Right ventricle myocardium inferior (tissue), 1 donor: Measurements from ENCODE around the gene PRXL2B. TPM values are rescaled to one million over a fixed set of nuclear protein-coding genes. Genes with fewer than 3 reads are reported as not detected.
A peak's percentile ranks its signal among the peaks of the same experiment; 100 is the strongest.

Experiments used
- ATAC-seq: fragments of 200-7000 bp; cut with Tn5 transposase; one replicate; pipeline ENCODE4 v1.9.1; 2020; ENCODE audit warnings: mild to moderate bottlenecking, moderate library complexity
- DNase-seq: peaks from one replicate; pipeline ENCODE4 v3.0.0; 2021; ENCODE audit errors: missing footprints
- intact Hi-C: fragments of 100-400 bp; cut with DNase I; formaldehyde crosslinking; loops from one replicate; pipeline ENCODE4 v1.11.0; 2022
- total RNA-seq: library from RNA; stranded (reverse); fragmentation: NEBNext Ultra II Directional; extraction: Animal tissue kit (Norgen Biotek cat#: 25700); gene quantifications from one replicate; pipeline ENCODE4 v1.2.1, GENCODE V29; 2021
- donor health status: DM: no; HTN: yes; CAD: no; lungs with severe emphysema.

PRXL2B gene
- total RNA-seq, 1 donor from 2014 or later = 12.2 TPM

- peak; percentile 50 for DNase-seq
- intact Hi-C loops = no loop called here
- no peak for ATAC-seq
Measured at GRCh38 chr1:2591581-2592261, 5.1 kb downstream of the PRXL2B start.

GRCh38 chr1:2592672-2593071 lies 6.1 kb downstream of the PRXL2B start:
- DNase-seq (peak; percentile 16), ATAC-seq (no peak)
- intact Hi-C loops = no loop called here

DNA sequence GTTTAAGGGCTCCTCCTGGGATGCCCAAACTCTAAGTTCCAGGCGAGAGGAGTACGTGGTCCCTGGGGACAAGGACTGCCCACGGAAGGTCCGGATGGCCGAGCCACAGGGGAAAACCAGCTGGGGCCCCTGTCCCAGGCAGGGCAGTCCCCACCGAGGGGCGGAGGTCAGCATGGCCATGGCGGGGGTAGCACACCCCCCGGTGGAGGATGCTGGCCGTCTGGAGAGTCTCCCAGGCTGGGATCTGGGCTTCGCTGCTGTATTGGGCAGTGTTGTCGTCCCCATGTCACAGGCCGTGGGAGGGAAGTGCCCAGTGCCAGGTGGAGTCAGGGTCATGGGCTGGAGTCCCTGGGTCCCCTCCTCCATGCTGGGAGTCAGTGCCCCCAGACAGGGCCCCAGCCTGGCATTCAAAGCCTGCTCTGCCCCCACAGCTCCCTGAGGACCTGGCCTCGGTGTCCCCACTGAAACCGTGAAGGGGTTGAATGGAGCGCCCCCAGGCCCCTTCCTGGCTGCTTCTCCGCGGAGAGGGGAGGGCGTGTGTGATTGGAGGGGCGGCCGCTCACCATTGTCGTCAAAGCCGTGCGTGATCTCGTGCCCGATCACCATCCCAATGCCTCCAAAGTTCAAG lies 6.8 kb downstream of the PRXL2B start:
- peak; percentile 41 for DNase-seq
- ATAC-seq = no peak
- intact Hi-C loops = no loop called here

DNA sequence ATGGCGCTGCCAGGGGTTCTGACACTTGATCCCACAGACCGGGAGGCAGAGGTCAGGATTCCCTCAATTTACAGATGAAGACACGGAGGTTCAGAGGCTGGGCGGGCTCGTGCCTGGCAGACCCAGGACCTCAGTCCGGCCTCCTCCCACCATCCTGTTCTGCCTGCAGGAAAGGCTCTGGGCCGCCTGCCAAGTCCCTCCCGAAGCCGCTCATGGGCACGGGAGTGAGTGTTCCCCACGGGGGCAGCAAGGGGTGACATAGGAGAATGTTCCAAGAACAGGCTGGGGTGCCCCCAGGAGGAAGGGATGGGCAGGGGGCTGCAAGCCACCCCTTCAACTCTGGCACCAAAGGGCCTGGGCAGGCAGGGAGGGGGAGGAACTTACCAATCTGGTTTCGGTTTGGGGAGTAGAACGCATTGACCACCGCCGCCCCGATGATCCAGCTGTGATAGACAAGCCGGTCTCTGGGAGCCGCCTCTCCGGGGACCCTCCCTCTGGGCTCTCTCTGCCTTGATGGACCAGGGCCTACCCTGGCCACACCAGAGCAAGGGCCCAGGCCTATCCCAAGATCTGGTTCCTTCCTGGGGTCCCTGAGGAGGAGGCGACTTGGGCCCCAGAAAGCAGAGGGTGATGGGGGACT lies 7.5 kb downstream of the PRXL2B start:
- DNase-seq = peak; percentile 68
- ATAC-seq = peak; percentile 15
- intact Hi-C loops = no loop called here

GRCh38 chr1:2594641-2595131 lies 8.1 kb downstream of the PRXL2B start:
- no peak for ATAC-seq
- intact Hi-C loops = no loop called here
- DNase-seq = peak; percentile 56

GRCh38 chr1:2595261-2595811 lies 8.8 kb downstream of the PRXL2B start:
- DNase-seq (peak; percentile 57), ATAC-seq (no peak)
- intact Hi-C loops = no loop called here

GRCh38 chr1:2595812-2596529 lies 9.4 kb downstream of the PRXL2B start:
- intact Hi-C loops = no loop called here
- DNase-seq = peak; percentile 34
- no peak for ATAC-seq

DNA sequence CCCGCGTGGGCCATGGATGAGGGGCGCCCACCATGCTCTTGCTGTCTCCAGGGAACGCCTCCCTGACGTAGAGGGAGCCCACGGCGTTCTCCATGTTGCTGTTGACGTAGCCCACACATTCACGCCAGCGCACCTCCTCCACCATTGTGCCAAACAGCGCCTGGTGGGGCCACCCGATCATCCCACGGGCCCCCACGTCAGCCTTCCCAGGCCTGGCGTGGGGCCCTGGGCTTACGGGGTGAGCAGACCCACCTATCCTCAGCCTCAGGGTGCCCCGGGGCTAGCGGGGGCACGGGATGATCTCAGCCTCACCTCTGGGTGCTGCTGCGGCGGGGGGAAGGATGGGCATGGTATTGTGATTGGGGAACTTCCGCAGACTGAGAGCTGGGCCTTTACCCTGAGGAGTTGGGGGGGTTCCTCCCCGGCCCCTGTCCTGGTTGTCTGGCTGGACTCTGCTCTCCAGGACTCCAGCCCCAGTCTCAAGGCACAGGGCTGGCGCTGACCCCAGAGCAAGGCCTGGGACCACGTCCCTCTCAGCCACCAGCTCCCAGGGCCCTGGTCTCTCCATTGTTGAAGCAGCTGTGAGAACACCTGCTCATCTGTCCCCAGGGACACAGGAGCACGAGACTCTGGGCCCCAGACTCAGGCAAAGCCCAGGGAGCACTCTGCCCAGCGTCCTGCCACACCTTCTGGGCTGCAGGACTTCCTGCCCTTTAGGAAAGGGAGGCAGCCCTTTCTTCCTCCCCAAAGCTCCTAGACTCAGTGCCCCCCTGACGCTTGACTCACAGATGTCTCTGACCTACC lies 10.2 kb downstream of the PRXL2B start:
- intact Hi-C loops = no loop called here

DNA sequence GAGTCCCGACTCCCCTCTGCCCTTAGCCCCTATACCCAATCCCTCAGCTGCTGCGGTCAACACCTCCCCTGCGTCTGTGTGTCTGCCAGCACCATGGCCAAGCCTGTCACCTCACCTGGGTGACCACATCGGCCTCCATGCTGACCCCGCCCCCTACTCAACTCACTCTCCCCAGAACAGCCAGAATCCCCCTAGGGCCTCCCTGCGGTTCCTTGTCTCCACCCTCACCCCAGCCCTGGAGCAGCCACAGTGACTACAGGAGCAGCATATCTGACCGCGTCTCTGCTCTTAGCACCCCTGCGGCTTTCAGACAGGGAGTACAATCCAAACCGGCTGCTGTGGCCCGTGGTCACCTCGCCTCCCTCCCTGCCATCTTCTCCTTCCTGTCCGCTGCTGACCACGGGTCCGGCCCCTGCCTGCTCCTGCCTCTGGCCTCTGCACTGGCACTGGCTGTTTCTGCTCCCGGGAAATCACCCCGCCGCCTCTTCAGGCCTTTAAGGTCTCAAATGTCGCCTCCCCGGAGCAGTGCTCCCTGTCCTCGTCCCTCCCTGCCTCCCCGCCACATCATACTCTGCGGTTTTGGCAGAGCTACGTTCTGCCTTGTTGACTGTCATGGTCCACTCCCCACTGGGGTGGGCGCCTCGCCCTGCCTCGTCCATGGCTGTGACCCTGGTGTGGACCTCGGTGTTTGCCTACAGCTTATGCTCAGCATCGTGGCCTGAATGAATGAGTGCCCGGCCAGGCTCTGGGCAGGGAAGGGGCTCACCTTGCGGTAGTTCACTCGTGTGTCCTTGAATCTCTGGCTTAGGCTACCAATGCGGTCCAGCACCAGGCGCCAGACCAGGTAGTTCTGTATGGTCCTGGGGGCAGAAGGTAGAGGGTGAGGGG lies 11.1 kb downstream of the PRXL2B start:
- intact Hi-C loops = no loop called here
- ATAC-seq = no peak
- DNase-seq = peak; percentile 37

More for the DNA sequence above, 10.2 kb downstream of the PRXL2B start:
- ATAC-seq (no peak), DNase-seq (peak; percentile 57)

DNA sequence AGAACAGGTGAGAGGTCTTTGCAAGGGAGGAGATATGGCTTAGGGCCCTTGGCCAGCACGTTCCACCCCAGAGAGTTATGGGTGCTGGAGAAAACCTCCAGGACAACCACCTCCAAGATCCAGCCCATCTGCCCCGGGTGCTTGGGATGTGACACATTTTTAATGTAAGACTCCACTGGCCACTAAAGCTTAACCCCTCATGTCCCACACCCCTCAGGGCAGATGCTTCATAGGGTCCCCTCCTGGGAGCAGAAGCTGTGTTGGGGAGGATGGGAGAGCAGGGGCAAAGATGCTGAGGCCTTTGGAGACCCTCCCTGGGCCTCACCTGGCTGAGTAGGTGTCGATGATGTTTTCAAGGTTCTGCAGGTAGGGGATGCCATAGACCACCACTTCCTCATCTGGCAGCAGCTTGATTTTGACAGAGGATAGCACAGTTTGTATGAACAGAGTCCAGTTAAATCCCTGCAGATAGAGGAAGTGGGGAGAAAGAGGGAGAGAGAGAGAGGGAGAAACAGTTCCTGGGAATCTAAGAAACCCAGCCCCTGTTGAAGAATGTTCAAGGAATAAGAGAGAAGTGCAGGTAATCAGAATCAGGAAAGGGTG lies 11.9 kb downstream of the PRXL2B start:
- ATAC-seq (no peak), DNase-seq (no peak)
- intact Hi-C loops = no loop called here

DNA sequence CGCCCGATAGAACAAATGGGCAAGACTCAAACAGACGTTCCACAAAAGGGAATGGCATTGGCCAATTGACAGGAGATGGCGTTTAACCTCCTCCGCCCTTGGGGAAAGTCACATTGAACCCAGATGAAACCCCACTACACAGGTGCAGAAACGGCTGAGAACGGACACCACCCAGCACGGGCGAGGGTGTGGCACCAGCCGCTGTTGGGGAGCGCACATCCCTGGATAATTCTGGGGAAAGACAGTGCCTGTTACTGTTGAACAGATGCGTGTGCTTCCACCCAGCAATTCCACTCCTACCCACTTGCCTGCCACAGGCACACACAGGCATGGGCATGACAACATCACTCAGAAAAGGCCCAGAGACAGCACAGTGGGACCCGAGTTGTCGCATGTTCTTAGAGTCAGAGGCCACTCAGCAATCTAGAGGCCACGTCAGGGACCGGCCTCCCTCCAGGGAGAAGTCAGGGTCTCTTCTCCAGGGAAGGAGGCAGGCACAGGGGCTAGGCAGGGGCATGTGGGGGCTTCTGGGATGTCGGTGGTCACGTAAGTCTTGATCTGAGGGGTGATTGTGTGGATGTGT lies 15.2 kb downstream of the PRXL2B start:
- no peak for DNase-seq
- no peak for ATAC-seq
- intact Hi-C loops = no loop called here

DNA sequence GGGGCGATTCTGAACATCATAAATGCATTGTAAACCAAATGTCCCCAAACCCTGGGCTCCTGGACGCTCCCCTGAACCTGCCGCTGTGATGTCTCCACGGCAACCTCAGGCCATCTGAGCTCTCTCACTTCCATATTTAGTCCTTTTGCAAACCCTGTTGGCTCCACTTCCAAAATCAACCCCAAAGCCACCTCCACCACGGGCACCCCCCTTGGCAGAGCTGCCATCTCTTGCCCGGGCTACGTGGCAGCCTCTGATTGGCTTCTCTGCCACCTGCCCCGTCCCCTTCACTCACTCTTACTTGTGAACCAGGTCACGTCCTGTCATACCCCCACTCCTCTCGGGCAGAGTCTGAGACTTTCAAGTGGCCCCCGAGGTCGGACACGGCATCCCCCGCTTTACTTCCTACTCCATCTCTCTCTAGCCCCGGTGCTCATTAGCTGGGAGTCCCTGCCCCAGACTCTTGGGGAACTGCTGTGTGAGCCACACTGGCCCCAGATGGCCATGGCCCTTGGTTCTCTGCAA lies 15.8 kb downstream of the PRXL2B start:
- intact Hi-C loops = no loop called here
- DNase-seq (no peak), ATAC-seq (no peak)

GRCh38 chr1:2602866-2603520 lies 16.4 kb downstream of the PRXL2B start:
- ATAC-seq (no peak), DNase-seq (no peak)
- intact Hi-C loops = no loop called here

GRCh38 chr1:2603521-2604155 lies 17.1 kb downstream of the PRXL2B start:
- intact Hi-C loops = no loop called here
- DNase-seq = no peak
- no peak for ATAC-seq

DNA sequence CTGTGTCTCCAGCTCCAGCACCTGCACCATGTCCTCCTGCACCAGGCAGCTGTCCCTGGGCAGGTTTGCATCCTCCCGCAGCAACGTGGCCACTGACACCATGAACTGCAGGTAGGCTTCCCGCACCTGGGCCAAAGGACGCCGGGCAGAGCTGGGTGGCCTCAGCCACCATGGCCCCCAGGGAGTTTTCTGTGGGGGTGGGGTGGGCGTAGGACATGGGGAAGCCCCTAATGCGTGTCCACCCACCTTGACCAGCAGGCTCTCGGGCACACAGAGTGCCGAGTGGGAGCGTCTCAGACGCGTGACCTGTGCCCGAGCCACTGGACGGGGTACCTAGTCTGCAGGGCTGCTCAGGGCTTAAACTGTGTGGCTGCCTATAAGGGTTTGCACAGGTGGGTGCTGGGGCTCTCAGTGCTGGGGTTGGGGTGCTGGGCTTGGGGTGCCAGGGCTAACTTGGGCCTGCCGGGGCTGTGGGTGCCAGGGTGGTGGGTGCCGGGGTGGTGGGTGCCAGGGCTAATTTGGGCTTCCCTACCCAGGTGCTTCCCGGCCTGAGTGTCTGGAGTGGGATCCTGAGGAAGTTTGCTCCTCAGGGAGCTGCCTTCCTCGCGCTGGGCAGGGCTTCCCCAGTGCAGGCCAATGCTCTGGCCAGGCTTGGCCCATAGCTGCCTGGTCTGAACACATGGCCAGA lies 17.7 kb downstream of the PRXL2B start:
- ATAC-seq (no peak), DNase-seq (no peak)
- intact Hi-C loops = no loop called here
